MM.1S (cell line): Measurements from ENCODE around the gene PDE10A.

Experiments
- DNase-seq: peaks from one replicate; pipeline ENCODE4 v3.0.0-alpha.2; 2015
- H2AFZ ChIP-seq: fragments of 300-600 bp; sonication (generic); 2 replicates; pipeline ENCODE4 v1.6.0; 2016; ENCODE audit warnings: antibody characterized with exemption, low read length
- H3F3A ChIP-seq: fragments of 300-600 bp; sonication (generic); 2 replicates; pipeline ENCODE4 v1.6.1; 2016; ENCODE audit warnings: mild to moderate bottlenecking, antibody characterized with exemption, low read length, moderate library complexity, mixed read lengths; ENCODE audit not compliant: insufficient read depth
- H3K27ac ChIP-seq: fragments of 300-600 bp; sonication (generic); 2 replicates; pipeline ENCODE4 v1.5.1; 2016; ENCODE audit warnings: mild to moderate bottlenecking, low read length
- H3K27me3 ChIP-seq: fragments of 300-600 bp; sonication (generic); replicated peaks from 2 replicates; pipeline ENCODE4 v1.6.0; 2016; ENCODE audit warnings: low read length; ENCODE audit not compliant: insufficient read depth
- H3K36me3 ChIP-seq: fragments of 300-600 bp; sonication (generic); replicated peaks from 2 replicates; pipeline ENCODE4 v1.6.1; 2016; ENCODE audit warnings: mild to moderate bottlenecking, low read length, mixed read lengths; ENCODE audit not compliant: insufficient read depth
- H3K4me1 ChIP-seq: fragments of 300-600 bp; sonication (generic); 2 replicates; pipeline ENCODE4 v1.6.1; 2016; ENCODE audit warnings: low read length, mixed read lengths
- H3K4me2 ChIP-seq: fragments of 300-600 bp; sonication (generic); 2 replicates; pipeline ENCODE4 v1.6.0; 2016; ENCODE audit warnings: low read depth, low read length
- H3K4me3 ChIP-seq: fragments of 300-600 bp; sonication (generic); 2 replicates; pipeline ENCODE4 v1.5.1; 2016; ENCODE audit warnings: low read length, mixed read lengths
- H3K79me2 ChIP-seq: fragments of 300-600 bp; sonication (generic); 2 replicates; pipeline ENCODE4 v1.6.1; 2016; ENCODE audit warnings: mixed run types, low read length, mixed read lengths
- H3K9ac ChIP-seq: fragments of 300-600 bp; sonication (generic); 2 replicates; pipeline ENCODE4 v1.6.1; 2016; ENCODE audit warnings: low read length, mixed read lengths
- H3K9me2 ChIP-seq: fragments of 300-600 bp; sonication (generic); replicated peaks from 2 replicates; pipeline ENCODE4 v1.6.1; 2016; ENCODE audit warnings: mild to moderate bottlenecking, low read length, mixed read lengths; ENCODE audit not compliant: insufficient read depth
- H3K9me3 ChIP-seq: fragments of 300-600 bp; sonication (generic); replicated peaks from 2 replicates; pipeline ENCODE4 v1.6.1; 2016; ENCODE audit warnings: mild to moderate bottlenecking, low read length, mixed read lengths; ENCODE audit not compliant: insufficient read depth
- H4K20me1 ChIP-seq: fragments of 300-600 bp; sonication (generic); 2 replicates; pipeline ENCODE4 v1.6.1; 2016; ENCODE audit warnings: mild to moderate bottlenecking, low read length, moderate library complexity, mixed read lengths; ENCODE audit not compliant: insufficient read depth
- CTCF ChIP-seq: fragments of 300-600 bp; sonication (generic); IDR thresholded peaks from 2 replicates; pipeline ENCODE4 v1.5.1; 2016; ENCODE audit warnings: antibody characterized with exemption, low read length, mixed read lengths
- EZH2 ChIP-seq: fragments of 300-600 bp; sonication (generic); optimal IDR thresholded peaks from 2 replicates; pipeline ENCODE3; 2017; ENCODE audit warnings: low read depth, mild to moderate bottlenecking, antibody characterized with exemption, low read length, mixed read lengths
- EZH2phosphoT487 ChIP-seq: fragments of 300-600 bp; sonication (generic); IDR thresholded peaks from 2 replicates; pipeline ENCODE4 v1.6.1; 2018; ENCODE audit warnings: antibody characterized with exemption, low read length

PDE10A gene

GRCh38 chr6:165577556-165577955 is 85.5 kb downstream of the PDE10A start:
- Histone ChIP-seq H3K4me1 (no peaks in the 10 kb centered on the region), H3K79me2 (no peaks in the 10 kb centered on the region), H3K4me2 (no peak overlapping the region), H3K4me3 (no peak overlapping the region), H2AFZ (no peak overlapping the region), H3K27ac (no peak overlapping the region), H4K20me1 (no peaks in the 10 kb centered on the region), H3K9me2 (no peaks in the 10 kb centered on the region), H3K36me3 (no peaks in the 10 kb centered on the region), H3K9me3 (no peaks in the 10 kb centered on the region), H3K9ac (no peak overlapping the region), H3K27me3 (no peaks in the 10 kb centered on the region), H3F3A (no peaks in the 10 kb centered on the region)
- TF ChIP-seq EZH2, result no peak
- no peak for TF ChIP-seq CTCF
- no peak for TF ChIP-seq EZH2phosphoT487
- no peak for DNase-seq

GRCh38 chr6:165575158-165575549 is 87.9 kb downstream of the PDE10A start:
- no peaks in the 10 kb centered on the region for H3K4me1 ChIP-seq
- H3K9ac ChIP-seq, result no peak overlapping the region
- no peak overlapping the region for H3K27ac ChIP-seq
- H4K20me1 ChIP-seq, result no peaks in the 10 kb centered on the region
- no peak overlapping the region for H2AFZ ChIP-seq
- no peaks in the 10 kb centered on the region for H3F3A ChIP-seq
- no peaks in the 10 kb centered on the region for H3K9me3 ChIP-seq
- no peaks in the 10 kb centered on the region for H3K9me2 ChIP-seq
- no peaks in the 10 kb centered on the region for H3K79me2 ChIP-seq
- DNase-seq, result no peak
- no peaks in the 10 kb centered on the region for H3K36me3 ChIP-seq
- no peak overlapping the region for H3K4me3 ChIP-seq
- no peaks in the 10 kb centered on the region for H3K27me3 ChIP-seq
- TF ChIP-seq CTCF (no peak), EZH2 (no peak), EZH2phosphoT487 (no peak)
- no peak overlapping the region for H3K4me2 ChIP-seq

GRCh38 chr6:165574220-165575157 is 88.6 kb downstream of the PDE10A start:
- H3K4me3 ChIP-seq, result no peak overlapping the region
- no peaks in the 10 kb centered on the region for H3K4me1 ChIP-seq
- H3K27ac ChIP-seq, result no peak overlapping the region
- no peaks in the 10 kb centered on the region for H4K20me1 ChIP-seq
- H3K9me3 ChIP-seq, result no peaks in the 10 kb centered on the region
- no peak overlapping the region for H2AFZ ChIP-seq
- TF ChIP-seq EZH2, result no peak
- no peak for TF ChIP-seq CTCF
- TF ChIP-seq EZH2phosphoT487, result no peak
- no peak overlapping the region for H3K4me2 ChIP-seq
- no peak overlapping the region for H3K9ac ChIP-seq
- no peaks in the 10 kb centered on the region for H3K36me3 ChIP-seq
- H3K9me2 ChIP-seq, result no peaks in the 10 kb centered on the region
- H3K27me3 ChIP-seq, result no peaks in the 10 kb centered on the region
- no peaks in the 10 kb centered on the region for H3K79me2 ChIP-seq
- no peaks in the 10 kb centered on the region for H3F3A ChIP-seq
- DNase-seq, result no peak
